Panc1 (cell line): ENCODE results near the gene ZNF407.

ENCODE experiments used
- CTCF ChIP-seq: fragments of 450-650 bp; IDR thresholded peaks from 2 replicates; pipeline ENCODE4 v1.5.1; 2017; ENCODE audit warnings: mild to moderate bottlenecking
- POLR2AphosphoS5 ChIP-seq: IDR thresholded peaks from 2 replicates; pipeline ENCODE4 v1.6.1; 2012; ENCODE audit warnings: mild to moderate bottlenecking, low read depth, low read length, moderate library complexity
- SIN3A ChIP-seq: IDR thresholded peaks from 2 replicates; pipeline ENCODE4 v1.6.1; 2012; ENCODE audit warnings: low read depth, mild to moderate bottlenecking, low read length, moderate library complexity, borderline replicate concordance; ENCODE audit not compliant: insufficient read depth
- TCF7L2 ChIP-seq: IDR thresholded peaks from 2 replicates; pipeline ENCODE4 v1.6.1; 2011; ENCODE audit warnings: mild to moderate bottlenecking, low read depth, low read length, inconsistent platforms
- TF ChIP-seq, protein P1 (sequence below), 2 experiments: IDR thresholded peaks; 2 replicates each; pipeline ENCODE4 v1.6.1; 2011 to 2012; ENCODE audit warnings: low read depth in 2 of 2, control low read depth in 1 of 2, low read length in 1 of 2, mild to moderate bottlenecking in 1 of 2, moderate library complexity in 1 of 2; ENCODE audit not compliant: insufficient read depth in 1 of 2

- no peak for TF ChIP-seq POLR2AphosphoS5
- TF ChIP-seq CTCF = no peak
- TF ChIP-seq TCF7L2 = no peak
- no peak for TF ChIP-seq SIN3A
- TF ChIP-seq, protein P1, sequence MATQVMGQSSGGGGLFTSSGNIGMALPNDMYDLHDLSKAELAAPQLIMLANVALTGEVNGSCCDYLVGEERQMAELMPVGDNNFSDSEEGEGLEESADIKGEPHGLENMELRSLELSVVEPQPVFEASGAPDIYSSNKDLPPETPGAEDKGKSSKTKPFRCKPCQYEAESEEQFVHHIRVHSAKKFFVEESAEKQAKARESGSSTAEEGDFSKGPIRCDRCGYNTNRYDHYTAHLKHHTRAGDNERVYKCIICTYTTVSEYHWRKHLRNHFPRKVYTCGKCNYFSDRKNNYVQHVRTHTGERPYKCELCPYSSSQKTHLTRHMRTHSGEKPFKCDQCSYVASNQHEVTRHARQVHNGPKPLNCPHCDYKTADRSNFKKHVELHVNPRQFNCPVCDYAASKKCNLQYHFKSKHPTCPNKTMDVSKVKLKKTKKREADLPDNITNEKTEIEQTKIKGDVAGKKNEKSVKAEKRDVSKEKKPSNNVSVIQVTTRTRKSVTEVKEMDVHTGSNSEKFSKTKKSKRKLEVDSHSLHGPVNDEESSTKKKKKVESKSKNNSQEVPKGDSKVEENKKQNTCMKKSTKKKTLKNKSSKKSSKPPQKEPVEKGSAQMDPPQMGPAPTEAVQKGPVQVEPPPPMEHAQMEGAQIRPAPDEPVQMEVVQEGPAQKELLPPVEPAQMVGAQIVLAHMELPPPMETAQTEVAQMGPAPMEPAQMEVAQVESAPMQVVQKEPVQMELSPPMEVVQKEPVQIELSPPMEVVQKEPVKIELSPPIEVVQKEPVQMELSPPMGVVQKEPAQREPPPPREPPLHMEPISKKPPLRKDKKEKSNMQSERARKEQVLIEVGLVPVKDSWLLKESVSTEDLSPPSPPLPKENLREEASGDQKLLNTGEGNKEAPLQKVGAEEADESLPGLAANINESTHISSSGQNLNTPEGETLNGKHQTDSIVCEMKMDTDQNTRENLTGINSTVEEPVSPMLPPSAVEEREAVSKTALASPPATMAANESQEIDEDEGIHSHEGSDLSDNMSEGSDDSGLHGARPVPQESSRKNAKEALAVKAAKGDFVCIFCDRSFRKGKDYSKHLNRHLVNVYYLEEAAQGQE (IDR thresholded peaks at IDR 0.05; ENCODE audit: insufficient read depth in 1 of 2, low read depth in 2 of 2, low read length in 1 of 2) = no peak
Measured at GRCh38 chr18:75047240-75047961, 449.7 kb downstream of the ZNF407 start.
